ENCODE results near the gene SLC16A10.

Gene SLC16A10

DNA sequence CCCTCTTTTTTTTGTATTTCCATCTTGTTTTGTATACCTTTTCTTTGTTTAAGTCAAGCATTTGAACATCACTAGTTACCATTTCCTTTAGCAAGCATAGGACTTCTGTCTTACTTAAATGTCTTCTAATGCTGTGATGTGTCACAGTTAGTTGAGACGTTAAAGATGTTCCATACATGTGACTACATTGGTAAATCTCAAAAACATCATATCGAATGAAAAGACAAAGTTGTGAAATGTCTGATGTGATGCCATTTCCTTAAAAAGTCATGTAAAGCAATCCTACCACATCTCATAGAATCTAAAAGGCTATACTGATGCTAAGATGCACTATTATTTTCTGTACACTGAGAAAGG, 26.8 kb downstream of the SLC16A10 start:
- TF ChIP-seq ZBTB7A (IDR thresholded peaks at IDR 0.05; ENCODE audit: low read depth) (no peak), TCF12 (IDR thresholded peaks at IDR 0.05; ENCODE audit: low read depth) (no peak), TEAD4 (IDR thresholded peaks at IDR 0.05) (no peak), CEBPB (IDR thresholded peaks at IDR 0.05) (no peak), FOXM1 (IDR thresholded peaks at IDR 0.05; ENCODE audit: borderline replicate concordance, low read depth) (no peak), NFIC (IDR thresholded peaks at IDR 0.05) (no peak), RAD21 (IDR thresholded peaks at IDR 0.05; ENCODE audit: low read depth) (no peak), EGR1 (IDR thresholded peaks at IDR 0.05) (no peak)
- TF ChIP-seq, protein P1, sequence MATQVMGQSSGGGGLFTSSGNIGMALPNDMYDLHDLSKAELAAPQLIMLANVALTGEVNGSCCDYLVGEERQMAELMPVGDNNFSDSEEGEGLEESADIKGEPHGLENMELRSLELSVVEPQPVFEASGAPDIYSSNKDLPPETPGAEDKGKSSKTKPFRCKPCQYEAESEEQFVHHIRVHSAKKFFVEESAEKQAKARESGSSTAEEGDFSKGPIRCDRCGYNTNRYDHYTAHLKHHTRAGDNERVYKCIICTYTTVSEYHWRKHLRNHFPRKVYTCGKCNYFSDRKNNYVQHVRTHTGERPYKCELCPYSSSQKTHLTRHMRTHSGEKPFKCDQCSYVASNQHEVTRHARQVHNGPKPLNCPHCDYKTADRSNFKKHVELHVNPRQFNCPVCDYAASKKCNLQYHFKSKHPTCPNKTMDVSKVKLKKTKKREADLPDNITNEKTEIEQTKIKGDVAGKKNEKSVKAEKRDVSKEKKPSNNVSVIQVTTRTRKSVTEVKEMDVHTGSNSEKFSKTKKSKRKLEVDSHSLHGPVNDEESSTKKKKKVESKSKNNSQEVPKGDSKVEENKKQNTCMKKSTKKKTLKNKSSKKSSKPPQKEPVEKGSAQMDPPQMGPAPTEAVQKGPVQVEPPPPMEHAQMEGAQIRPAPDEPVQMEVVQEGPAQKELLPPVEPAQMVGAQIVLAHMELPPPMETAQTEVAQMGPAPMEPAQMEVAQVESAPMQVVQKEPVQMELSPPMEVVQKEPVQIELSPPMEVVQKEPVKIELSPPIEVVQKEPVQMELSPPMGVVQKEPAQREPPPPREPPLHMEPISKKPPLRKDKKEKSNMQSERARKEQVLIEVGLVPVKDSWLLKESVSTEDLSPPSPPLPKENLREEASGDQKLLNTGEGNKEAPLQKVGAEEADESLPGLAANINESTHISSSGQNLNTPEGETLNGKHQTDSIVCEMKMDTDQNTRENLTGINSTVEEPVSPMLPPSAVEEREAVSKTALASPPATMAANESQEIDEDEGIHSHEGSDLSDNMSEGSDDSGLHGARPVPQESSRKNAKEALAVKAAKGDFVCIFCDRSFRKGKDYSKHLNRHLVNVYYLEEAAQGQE (IDR thresholded peaks at IDR 0.05; ENCODE audit: low read depth) = no peak
- TF ChIP-seq, protein P2, sequence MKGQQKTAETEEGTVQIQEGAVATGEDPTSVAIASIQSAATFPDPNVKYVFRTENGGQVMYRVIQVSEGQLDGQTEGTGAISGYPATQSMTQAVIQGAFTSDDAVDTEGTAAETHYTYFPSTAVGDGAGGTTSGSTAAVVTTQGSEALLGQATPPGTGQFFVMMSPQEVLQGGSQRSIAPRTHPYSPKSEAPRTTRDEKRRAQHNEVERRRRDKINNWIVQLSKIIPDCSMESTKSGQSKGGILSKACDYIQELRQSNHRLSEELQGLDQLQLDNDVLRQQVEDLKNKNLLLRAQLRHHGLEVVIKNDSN (IDR thresholded peaks at IDR 0.05) = no peak

DNA sequence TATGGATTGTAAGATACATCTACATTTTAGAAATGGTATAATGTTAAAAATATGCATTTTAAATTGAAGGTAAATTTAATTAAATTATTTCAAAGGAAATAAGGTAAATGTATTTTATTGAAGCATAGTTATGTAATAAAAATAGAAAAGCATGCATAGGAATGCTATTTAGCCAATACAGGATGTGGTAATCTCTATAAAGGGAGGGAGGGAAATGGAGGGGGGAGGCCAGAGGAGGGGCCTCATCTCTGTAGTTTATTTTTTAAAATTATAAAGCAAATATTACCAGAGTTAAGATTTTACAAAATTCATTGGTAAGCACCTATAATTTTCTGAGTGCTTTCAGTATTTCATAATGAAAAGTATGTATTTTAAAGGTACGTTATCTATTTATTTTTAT, 27.2 kb downstream of the SLC16A10 start:
- TF ChIP-seq, protein P3, sequence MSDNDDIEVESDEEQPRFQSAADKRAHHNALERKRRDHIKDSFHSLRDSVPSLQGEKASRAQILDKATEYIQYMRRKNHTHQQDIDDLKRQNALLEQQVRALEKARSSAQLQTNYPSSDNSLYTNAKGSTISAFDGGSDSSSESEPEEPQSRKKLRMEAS (IDR thresholded peaks at IDR 0.05) = no peak
- TF ChIP-seq, protein P2 (IDR thresholded peaks at IDR 0.05) = no peak
- TF ChIP-seq TEAD4 (IDR thresholded peaks at IDR 0.05) = no peak
- TF ChIP-seq, protein P1 (IDR thresholded peaks at IDR 0.05; ENCODE audit: low read depth) = no peak
- TF ChIP-seq FOXM1 (IDR thresholded peaks at IDR 0.05; ENCODE audit: borderline replicate concordance, low read depth) = no peak
- TF ChIP-seq NFIC (IDR thresholded peaks at IDR 0.05) = no peak
- no peak for TF ChIP-seq EGR1 (IDR thresholded peaks at IDR 0.05)
- TF ChIP-seq TCF12 (IDR thresholded peaks at IDR 0.05; ENCODE audit: low read depth) = no peak
- no peak for TF ChIP-seq EP300 (IDR thresholded peaks at IDR 0.05; ENCODE audit: borderline replicate concordance)

DNA sequence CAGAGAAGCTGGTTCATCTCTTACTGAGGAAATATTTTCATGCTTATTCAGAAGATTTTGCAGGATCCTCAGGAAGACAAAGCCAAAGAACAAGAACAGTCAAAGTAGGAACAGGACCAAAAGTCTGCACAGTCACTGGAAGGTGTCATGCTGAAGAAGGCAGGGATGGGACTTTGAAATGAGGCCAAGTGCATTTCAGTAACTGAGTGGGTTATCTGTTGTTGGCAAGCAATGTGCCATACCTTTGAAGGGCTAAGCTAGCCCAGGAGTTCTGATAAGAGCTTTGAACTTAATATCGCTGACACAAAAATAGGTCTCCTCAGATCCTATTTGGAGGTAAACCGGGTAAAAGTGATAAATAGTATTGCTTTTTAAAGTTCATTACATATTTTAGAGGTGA, 31.5 kb downstream of the SLC16A10 start:
- no peak for TF ChIP-seq ZBTB7A (IDR thresholded peaks at IDR 0.05; ENCODE audit: low read depth)
- TF ChIP-seq TEAD4 (IDR thresholded peaks at IDR 0.05) = no peak
- no peak for TF ChIP-seq FOXM1 (IDR thresholded peaks at IDR 0.05; ENCODE audit: borderline replicate concordance, low read depth)
- TF ChIP-seq CREB1 (IDR thresholded peaks at IDR 0.05; ENCODE audit: low read depth) = no peak
- TF ChIP-seq, protein P2 (IDR thresholded peaks at IDR 0.05) = no peak
- no peak for TF ChIP-seq TCF12 (IDR thresholded peaks at IDR 0.05; ENCODE audit: low read depth)
- no peak for TF ChIP-seq RAD21 (IDR thresholded peaks at IDR 0.05; ENCODE audit: low read depth)
- no peak for TF ChIP-seq YY1 (IDR thresholded peaks at IDR 0.05; ENCODE audit: low read depth)
- no peak for TF ChIP-seq TAF1 (IDR thresholded peaks at IDR 0.05; ENCODE audit: low read depth)

DNA sequence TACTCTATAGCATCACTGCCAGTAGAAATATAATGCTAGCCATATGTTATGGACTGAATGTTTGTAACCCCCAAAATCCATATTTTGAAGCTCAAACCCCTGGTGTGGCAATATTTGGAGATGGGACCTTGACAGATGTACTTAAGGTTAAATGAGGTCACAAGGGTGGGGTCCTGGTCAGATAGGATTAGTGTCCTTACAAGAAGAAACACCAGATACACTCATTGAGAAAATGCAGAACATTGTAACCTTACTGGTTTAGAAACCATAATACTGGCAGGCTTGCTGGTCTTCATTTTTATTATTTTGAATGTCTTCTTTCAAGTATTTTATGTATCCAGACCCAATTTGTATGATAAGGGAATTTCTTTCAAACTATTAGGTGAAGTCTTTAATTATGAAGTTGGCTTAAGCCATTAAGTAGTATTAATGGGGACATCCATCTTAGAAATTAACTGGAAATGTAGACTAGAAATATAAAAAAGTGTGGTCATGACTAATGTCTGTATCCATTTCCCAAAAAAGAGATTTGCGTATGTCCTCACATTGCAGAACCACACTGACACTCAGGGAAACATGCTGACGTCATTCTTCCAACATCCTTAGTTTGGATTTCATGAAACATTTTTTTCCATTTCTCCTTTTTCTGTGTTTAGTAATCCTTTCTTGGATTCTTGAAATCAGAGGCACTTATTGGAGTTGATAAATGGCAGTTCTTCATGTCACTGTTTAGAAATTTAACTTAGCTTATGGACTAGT, 32.4 kb downstream of the SLC16A10 start:
- TF ChIP-seq, protein P2 (IDR thresholded peaks at IDR 0.05) = no peak

DNA sequence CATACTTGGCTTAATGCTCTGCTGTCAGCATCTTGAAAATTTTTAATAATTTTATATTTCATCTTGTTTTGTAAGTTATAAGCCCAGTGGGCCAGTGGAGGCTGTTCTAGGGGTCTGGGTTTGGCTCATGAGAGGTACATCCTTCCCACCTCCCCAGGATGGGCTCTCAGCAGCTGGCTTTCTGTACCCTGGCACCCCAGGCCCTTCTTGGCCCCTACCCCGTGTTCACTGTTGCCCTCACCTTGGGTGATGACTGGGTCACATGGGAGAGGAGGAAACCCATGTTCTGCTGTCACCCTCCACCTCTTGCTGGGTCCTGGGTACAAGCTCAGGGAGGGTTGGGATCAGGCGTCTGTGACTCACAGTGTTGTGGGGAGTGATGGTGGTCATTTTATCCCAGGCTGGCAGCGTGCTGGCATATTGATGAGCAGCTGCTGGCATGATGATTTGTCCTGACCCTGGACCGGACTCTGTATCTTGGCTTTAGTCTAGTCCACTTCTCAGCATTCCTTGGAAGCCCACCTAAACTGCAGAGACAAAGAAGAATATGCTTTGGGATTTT, 34.6 kb downstream of the SLC16A10 start:
- TF ChIP-seq YY1 (IDR thresholded peaks at IDR 0.05; ENCODE audit: low read depth) (no peak), NFIC (IDR thresholded peaks at IDR 0.05) (no peak), EP300 (IDR thresholded peaks at IDR 0.05; ENCODE audit: borderline replicate concordance) (no peak), TEAD4 (IDR thresholded peaks at IDR 0.05) (no peak), TAF1 (IDR thresholded peaks at IDR 0.05; ENCODE audit: low read depth) (no peak), EGR1 (IDR thresholded peaks at IDR 0.05) (no peak), RAD21 (IDR thresholded peaks at IDR 0.05; ENCODE audit: low read depth) (no peak), CREB1 (IDR thresholded peaks at IDR 0.05; ENCODE audit: low read depth) (no peak)
- TF ChIP-seq, protein P2 (IDR thresholded peaks at IDR 0.05) = no peak
- TF ChIP-seq, protein P3 (IDR thresholded peaks at IDR 0.05) = no peak

Data from Ishikawa (cell line).